Endothelial cell of umbilical vein (primary cell): ENCODE measurements around the gene EMD. TPM values are rescaled to one million over a fixed set of nuclear protein-coding genes. Genes with fewer than 3 reads are reported as not detected.

Experiments
- BruUV-seq: library from RNA; stranded (reverse); fragments of 400-500 nt; replicated peaks from 2 replicates; lab custom pipeline; 2021; lab: Mats Ljungman, UMichigan
- CTCF ChIA-PET: fragments of 300-600, 350-600 bp; sonication (Branson Sonifier 250); formaldehyde crosslinking; loops from one replicate; lab custom pipeline; 2021; ENCODE audit warnings: antibody characterized with exemption, inconsistent platforms; lab: Charles Lee
- POLR2A ChIA-PET: fragments of 300-600, 350-600 bp; sonication (Branson Sonifier 250); formaldehyde crosslinking; loops from one replicate; lab custom pipeline; 2021; ENCODE audit warnings: antibody characterized with exemption, inconsistent platforms; lab: Charles Lee
- DNase-seq: peaks from one replicate; pipeline ENCODE4 v3.0.0-alpha.2; 2011; ENCODE audit warnings: low read depth, low spot score
- FAIRE-seq: peaks from 2 replicates; lab custom pipeline; 2011; peaks lifted over from hg19 to GRCh38; lab: Jason Lieb, UNC
- H2AFZ ChIP-seq: 2 replicates; pipeline ENCODE4 v1.6.0; 2012; ENCODE audit warnings: low read depth, low read length, control low read depth, inconsistent platforms
- H3K27ac ChIP-seq: 2 replicates; pipeline ENCODE4 v1.5.1; 2011; ENCODE audit warnings: low read depth, mild to moderate bottlenecking, control low read depth, low read length, moderate library complexity; ENCODE audit not compliant: insufficient read depth
- H3K27me3 ChIP-seq, 2 experiments: 2 replicates each; pipeline versions ENCODE4 v1.6.0 to v1.6.1; 2011; ENCODE audit warnings: low read length in 2 of 2, mixed read lengths in 1 of 2; ENCODE audit not compliant: control insufficient read depth in 2 of 2, insufficient read depth in 2 of 2
- H3K36me3 ChIP-seq, 2 experiments: 2 replicates in 1 of 2; 3 replicates in 1 of 2; pipeline ENCODE4 v1.5.1; 2011; ENCODE audit warnings: low read length in 2 of 2, mild to moderate bottlenecking in 1 of 2, moderate library complexity in 1 of 2; ENCODE audit not compliant: control insufficient read depth in 2 of 2, insufficient read depth in 2 of 2; ENCODE audit errors: extremely low read depth in 1 of 2
- H3K4me1 ChIP-seq: 3 replicates; pipeline ENCODE4 v1.5.1; 2011; ENCODE audit warnings: mild to moderate bottlenecking, low read length; ENCODE audit not compliant: control insufficient read depth, insufficient read depth; ENCODE audit errors: extremely low read depth
- H3K4me2 ChIP-seq: 2 replicates; pipeline ENCODE4 v1.6.1; 2011; ENCODE audit warnings: low read length, control low read depth, mixed read lengths; ENCODE audit not compliant: insufficient read depth
- H3K4me3 ChIP-seq, 3 experiments: fragments of 200-600 bp in 1 of 3; sonication (generic), shearing (Covaris generic) in 1 of 3; replicated peaks in 1 of 3; 2 replicates each; pipeline ENCODE4 v1.5.1; 2011 to 2016; ENCODE audit warnings: control low read depth in 3 of 3, low read length in 3 of 3, mild to moderate bottlenecking in 2 of 3, inconsistent platforms in 1 of 3, low read depth in 1 of 3, moderate library complexity in 1 of 3; ENCODE audit not compliant: insufficient read depth in 1 of 3
- H3K79me2 ChIP-seq: 2 replicates; pipeline ENCODE4 v1.6.0; 2012; ENCODE audit warnings: low read length, inconsistent platforms; ENCODE audit not compliant: control insufficient read depth, insufficient read depth
- H3K9ac ChIP-seq: replicated peaks from 2 replicates; pipeline ENCODE3; 2011; ENCODE audit warnings: low read length, control low read depth; ENCODE audit not compliant: insufficient read depth; ENCODE audit errors: extremely low read depth
- H3K9me1 ChIP-seq: replicated peaks from 3 replicates; pipeline ENCODE4 v1.6.0; 2011; ENCODE audit warnings: mild to moderate bottlenecking, low read length; ENCODE audit not compliant: control insufficient read depth, insufficient read depth; ENCODE audit errors: extremely low read depth
- H3K9me3 ChIP-seq: replicated peaks from 2 replicates; pipeline ENCODE4 v1.5.1; 2012; ENCODE audit warnings: low read length, inconsistent platforms; ENCODE audit not compliant: control insufficient read depth, insufficient read depth
- H4K20me1 ChIP-seq: replicated peaks from 2 replicates; pipeline ENCODE3; 2011; ENCODE audit warnings: mild to moderate bottlenecking, low read length; ENCODE audit not compliant: control insufficient read depth, insufficient read depth; ENCODE audit errors: extremely low read depth
- EZH2 ChIP-seq: IDR thresholded peaks from 2 replicates; pipeline ENCODE4 v1.6.1; 2012; ENCODE audit warnings: borderline replicate concordance, low read depth, mild to moderate bottlenecking, moderate library complexity, low read length, inconsistent platforms; ENCODE audit not compliant: severe bottlenecking
- FOS ChIP-seq: IDR thresholded peaks from 2 replicates; pipeline ENCODE4 v1.6.1; 2011; ENCODE audit warnings: mild to moderate bottlenecking, low read length, moderate library complexity, borderline replicate concordance; ENCODE audit not compliant: insufficient read depth
- GATA2 ChIP-seq: IDR thresholded peaks from 2 replicates; pipeline ENCODE4 v1.7.0; 2011; ENCODE audit warnings: low read depth, mild to moderate bottlenecking, moderate library complexity, mixed read lengths, low read length; ENCODE audit not compliant: insufficient read length, insufficient read depth
- JUN ChIP-seq: IDR thresholded peaks from 2 replicates; pipeline ENCODE4 v1.6.1; 2011; ENCODE audit warnings: borderline replicate concordance, low read depth; ENCODE audit not compliant: insufficient read length, insufficient read depth
- MYC ChIP-seq: IDR thresholded peaks from one replicate; pipeline ENCODE4 v1.6.1; 2011; ENCODE audit warnings: mild to moderate bottlenecking, low read depth, low read length
- POLR2A ChIP-seq: IDR thresholded peaks from 2 replicates; pipeline ENCODE4 v1.6.1; 2012; ENCODE audit warnings: low read depth, mild to moderate bottlenecking, control low read depth, low read length
- POLR2AphosphoS5 ChIP-seq: IDR thresholded peaks from 2 replicates; pipeline ENCODE4 v1.6.1; 2012; ENCODE audit warnings: low read depth, mild to moderate bottlenecking, control low read depth, low read length, moderate library complexity; ENCODE audit not compliant: insufficient read depth
- dilution Hi-C: fragments of 300-500 bp; cut with MboI; formaldehyde crosslinking; loops from one replicate; pipeline ENCODE4 v1.15.0; 2019; ENCODE audit warnings: low sequenced_read_pairs; ENCODE audit not compliant: extremely low pct_ligation_motif_present
- intact Hi-C: fragments of 100-400 bp; cut with micrococcal nuclease; formaldehyde crosslinking; loops from one replicate; pipeline ENCODE4 v1.10.0; 2022
- polyA plus RNA-seq, 4 experiments: library from polyadenylated mRNA; depleted of rRNA in 3 of 4; stranded (reverse) in 3 of 4; unstranded in 1 of 4; fragments of >200 nt; gene quantifications; 2 replicates each; pipeline versions ENCODE4 v1.2.1 to v1.2.3, GENCODE V29; 2011 to 2012; ENCODE audit warnings: missing spikeins in 1 of 4
- total RNA-seq: library from RNA; stranded (reverse); gene quantifications from 2 replicates; pipeline ENCODE4 v1.2.3, GENCODE V29; 2021
- TF ChIP-seq, protein P1 (sequence below): IDR thresholded peaks from 2 replicates; pipeline ENCODE4 v1.6.1; 2011; ENCODE audit not compliant: insufficient read depth, insufficient read length
- TF ChIP-seq, protein P2 (sequence below), 2 donors: IDR thresholded peaks; 1 replicate in 1 of 2; 2 replicates in 1 of 2; pipeline ENCODE4 v1.5.1; 2011; ENCODE audit warnings: low read length in 2 of 2, mild to moderate bottlenecking in 2 of 2, moderate library complexity in 2 of 2, control low read depth in 1 of 2, inconsistent platforms in 1 of 2, low read depth in 1 of 2; ENCODE audit not compliant: insufficient read depth in 1 of 2; ENCODE audit errors: extremely low read depth in 1 of 2

Gene EMD
- total and polyA plus RNA-seq, 2 donors (not counting 3 experiments of a cell fraction or from before 2014, with no cell fraction given): 50.6 to 76.8 TPM

DNA sequence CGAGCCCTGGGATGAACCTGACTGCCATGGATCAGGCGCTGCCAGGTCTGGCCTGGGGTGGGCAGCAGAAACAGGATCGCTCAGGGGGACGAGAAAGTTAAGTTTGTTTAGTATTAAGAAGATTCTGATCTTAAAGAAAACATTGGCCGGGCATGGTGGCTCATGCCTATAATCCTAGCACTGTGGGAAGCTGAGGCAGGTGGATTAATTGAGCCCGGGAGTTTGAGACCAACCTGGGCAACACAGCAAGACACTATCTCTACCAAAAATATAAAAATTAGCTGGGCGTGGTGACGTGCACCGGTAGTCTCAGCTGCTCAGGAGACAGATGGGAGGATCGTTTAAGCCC lies 4.0 kb upstream of the EMD start:
- intact Hi-C loops: no loop called here
- dilution Hi-C loops: no loop called here
- Histone ChIP-seq H3K4me2 (peak overlapping the region; percentile 44), H3K79me2 (peaks cover 21% of the 10 kb centered on the region), H3K4me1 (peaks cover 23% of the 10 kb centered on the region), H3K9me3 (no peaks in the 10 kb centered on the region), H3K9me1 (no peaks in the 10 kb centered on the region), H3K27ac (no peak overlapping the region), H2AFZ (no peak overlapping the region), H3K9ac (peak overlapping the region; percentile 22), H3K36me3 (no peaks in the 10 kb centered on the region), H4K20me1 (no peaks in the 10 kb centered on the region), H3K4me3 (no peak overlapping the region), H3K27me3 (no peaks in the 10 kb centered on the region)
- FAIRE-seq (peak; percentile 64), DNase-seq (no peak)
- TF ChIP-seq GATA2 (no peak), EZH2 (no peak), MYC (no peak), JUN (no peak), POLR2A (no peak), POLR2AphosphoS5 (no peak), FOS (no peak)
- TF ChIP-seq, protein P1, sequence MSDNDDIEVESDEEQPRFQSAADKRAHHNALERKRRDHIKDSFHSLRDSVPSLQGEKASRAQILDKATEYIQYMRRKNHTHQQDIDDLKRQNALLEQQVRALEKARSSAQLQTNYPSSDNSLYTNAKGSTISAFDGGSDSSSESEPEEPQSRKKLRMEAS: no peak
- TF ChIP-seq, protein P2, sequence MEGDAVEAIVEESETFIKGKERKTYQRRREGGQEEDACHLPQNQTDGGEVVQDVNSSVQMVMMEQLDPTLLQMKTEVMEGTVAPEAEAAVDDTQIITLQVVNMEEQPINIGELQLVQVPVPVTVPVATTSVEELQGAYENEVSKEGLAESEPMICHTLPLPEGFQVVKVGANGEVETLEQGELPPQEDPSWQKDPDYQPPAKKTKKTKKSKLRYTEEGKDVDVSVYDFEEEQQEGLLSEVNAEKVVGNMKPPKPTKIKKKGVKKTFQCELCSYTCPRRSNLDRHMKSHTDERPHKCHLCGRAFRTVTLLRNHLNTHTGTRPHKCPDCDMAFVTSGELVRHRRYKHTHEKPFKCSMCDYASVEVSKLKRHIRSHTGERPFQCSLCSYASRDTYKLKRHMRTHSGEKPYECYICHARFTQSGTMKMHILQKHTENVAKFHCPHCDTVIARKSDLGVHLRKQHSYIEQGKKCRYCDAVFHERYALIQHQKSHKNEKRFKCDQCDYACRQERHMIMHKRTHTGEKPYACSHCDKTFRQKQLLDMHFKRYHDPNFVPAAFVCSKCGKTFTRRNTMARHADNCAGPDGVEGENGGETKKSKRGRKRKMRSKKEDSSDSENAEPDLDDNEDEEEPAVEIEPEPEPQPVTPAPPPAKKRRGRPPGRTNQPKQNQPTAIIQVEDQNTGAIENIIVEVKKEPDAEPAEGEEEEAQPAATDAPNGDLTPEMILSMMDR (IDR thresholded peaks at IDR 0.05; ENCODE audit: extremely low read depth in 1 of 2, insufficient read depth in 1 of 2, low read depth in 1 of 2, low read length in 2 of 2): no peak
- ChIA-PET CTCF (interaction anchor here (1.1 to 2.4 kb wide), 2 partner anchors 158 to 404 kb away, joined by 3 to 24 read pairs; partner anchors contain the start of gene HCFC1), POLR2A (no interaction called here)
- no TSS peak for BruUV-seq
